ENCODE measurements around the gene RNF8. TPM values are rescaled to one million over a fixed set of nuclear protein-coding genes. Genes with fewer than 3 reads are reported as not detected.
"Not testable (repeated sequence)": the region's sequence is repeated elsewhere in the genome, so short reads cannot be mapped to it uniquely, and the experiment has no call there.

Gene RNF8, protein sequence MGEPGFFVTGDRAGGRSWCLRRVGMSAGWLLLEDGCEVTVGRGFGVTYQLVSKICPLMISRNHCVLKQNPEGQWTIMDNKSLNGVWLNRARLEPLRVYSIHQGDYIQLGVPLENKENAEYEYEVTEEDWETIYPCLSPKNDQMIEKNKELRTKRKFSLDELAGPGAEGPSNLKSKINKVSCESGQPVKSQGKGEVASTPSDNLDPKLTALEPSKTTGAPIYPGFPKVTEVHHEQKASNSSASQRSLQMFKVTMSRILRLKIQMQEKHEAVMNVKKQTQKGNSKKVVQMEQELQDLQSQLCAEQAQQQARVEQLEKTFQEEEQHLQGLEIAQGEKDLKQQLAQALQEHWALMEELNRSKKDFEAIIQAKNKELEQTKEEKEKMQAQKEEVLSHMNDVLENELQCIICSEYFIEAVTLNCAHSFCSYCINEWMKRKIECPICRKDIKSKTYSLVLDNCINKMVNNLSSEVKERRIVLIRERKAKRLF
- 25.6 TPM for polyA plus RNA-seq (2013)

DNA sequence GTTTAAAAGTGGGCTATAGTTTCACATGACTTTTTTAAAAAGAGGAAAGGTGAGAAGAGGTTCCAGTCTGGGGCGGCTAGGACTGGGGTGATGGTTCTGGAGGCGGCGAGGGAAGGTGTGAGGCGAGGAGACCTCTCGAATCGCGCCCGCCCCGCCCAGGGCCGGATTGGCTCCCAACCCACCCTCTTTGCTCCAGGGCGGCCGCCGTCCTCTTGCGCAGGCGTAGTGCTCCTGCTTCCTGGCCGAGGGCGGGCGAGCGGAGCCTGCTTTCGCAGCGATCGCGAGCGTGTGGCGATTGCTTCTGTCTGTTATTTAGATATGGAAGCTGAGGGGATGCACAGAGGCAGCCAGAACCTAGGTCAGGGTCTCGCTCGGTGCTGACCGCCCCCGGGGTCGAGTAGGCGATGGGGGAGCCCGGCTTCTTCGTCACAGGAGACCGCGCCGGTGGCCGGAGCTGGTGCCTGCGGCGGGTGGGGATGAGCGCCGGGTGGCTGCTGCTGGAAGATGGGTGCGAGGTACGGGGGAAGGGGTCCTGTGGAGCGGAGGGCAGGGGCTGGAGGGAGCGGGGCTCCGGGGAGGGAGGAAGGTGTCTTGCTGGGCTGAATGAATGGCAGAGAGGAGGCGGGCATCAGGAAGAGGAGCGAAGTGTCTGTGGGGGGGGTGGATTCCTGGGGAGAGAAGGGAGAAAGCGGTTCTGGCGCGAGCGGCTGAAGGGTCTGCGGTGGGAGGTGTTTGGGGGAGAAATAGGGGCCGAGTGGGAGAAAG is at the start of gene RNF8:
TSS of gene RNF8 (plus strand) at position 223 of the 765 bp plus-strand sequence. CDS start at position 405, 182 bp downstream.
- H3K27me3 ChIP-seq (replicated peaks in 2 of 5; ENCODE audit: control insufficient read depth in 4 of 5, insufficient read depth in 5 of 5, low read length in 4 of 5), result no peaks in the 10 kb centered on the region
- H3K4me3 ChIP-seq (ENCODE audit: control insufficient read depth in 1 of 7, extremely low read depth in 1 of 7, insufficient read depth in 4 of 7, low read depth in 2 of 7, low read length in 6 of 7), result peak within 1 kb of the TSS; percentile 91 to 98 (median 94)
- CTCF ChIA-PET, result no interaction called here
- DNase-seq, result peak; percentile 90 to 92 (median 90)
- POLR2A ChIA-PET, result no interaction called here
- no peaks in the 10 kb centered on the region for H3K36me3 ChIP-seq (ENCODE audit: control insufficient read depth in 4 of 4, insufficient read depth in 4 of 4, low read length in 3 of 4)
- no peaks in the 10 kb centered on the region for H3K9me3 ChIP-seq (ENCODE audit: control extremely low read depth in 1 of 5, control insufficient read depth in 4 of 5, insufficient read depth in 2 of 5, low read depth in 1 of 5, low read length in 4 of 5)
- WGBS (ENCODE audit: insufficient coverage), result 0% methylated on average over 23 of the region's 54 CpGs
- peaks cover 5 to 41% (median 19%) of the 10 kb centered on the region in 4 experiments for H3K4me1 ChIP-seq (ENCODE audit: control extremely low read depth in 1 of 4, control insufficient read depth in 4 of 4, insufficient read depth in 4 of 4, low read length in 3 of 4)
- peak within 1 kb of the TSS; percentile 58 to 87 for H3K27ac ChIP-seq (ENCODE audit: insufficient read depth in 1 of 2, low read depth in 1 of 2, low read length in 2 of 2, poor library complexity in 1 of 2, severe bottlenecking in 2 of 2)

DNA sequence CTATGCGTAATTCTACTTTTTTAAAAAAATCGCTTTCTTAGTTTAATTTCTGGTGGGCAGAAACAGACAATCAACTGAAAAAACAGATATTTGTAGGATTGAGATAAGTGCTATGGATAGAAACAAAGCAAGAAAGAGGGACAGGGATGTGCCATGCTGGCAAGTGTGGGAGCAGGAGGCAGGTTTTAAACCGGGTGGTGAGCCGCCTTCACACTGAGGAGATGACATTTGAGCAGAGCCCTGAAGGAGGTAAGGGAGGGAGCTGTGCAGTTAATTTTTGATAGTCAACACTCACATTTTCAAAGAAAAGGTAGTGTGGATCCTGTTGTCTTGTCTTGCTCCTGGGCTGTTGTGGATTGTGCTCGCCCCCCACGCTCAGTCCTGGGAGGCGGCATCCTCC is 49.0 kb upstream of the RNF8 start:
- Histone ChIP-seq H3K4me3 (ENCODE audit: control insufficient read depth in 1 of 7, extremely low read depth in 1 of 7, insufficient read depth in 4 of 7, low read depth in 2 of 7, low read length in 6 of 7) (no peak overlapping the region), H3K36me3 (ENCODE audit: control insufficient read depth in 4 of 4, insufficient read depth in 4 of 4, low read length in 3 of 4) (peaks cover 5 to 30% (median 23%) of the 10 kb centered on the region in 4 experiments), H3K4me1 (ENCODE audit: control extremely low read depth in 1 of 4, control insufficient read depth in 4 of 4, insufficient read depth in 4 of 4, low read length in 3 of 4) (peaks cover 0 to 14% (median 2%) of the 10 kb centered on the region in 4 experiments), H3K9me3 (ENCODE audit: control extremely low read depth in 1 of 5, control insufficient read depth in 4 of 5, insufficient read depth in 2 of 5, low read depth in 1 of 5, low read length in 4 of 5) (no peaks in the 10 kb centered on the region), H3K27me3 (replicated peaks in 2 of 5; ENCODE audit: control insufficient read depth in 4 of 5, insufficient read depth in 5 of 5, low read length in 4 of 5) (no peaks in the 10 kb centered on the region), H3K27ac (ENCODE audit: insufficient read depth in 1 of 2, low read depth in 1 of 2, low read length in 2 of 2, poor library complexity in 1 of 2, severe bottlenecking in 2 of 2) (no peak overlapping the region)
- CTCF ChIA-PET, result interaction anchor here (0.8 to 6.8 kb wide), 9 partner anchors 10 to 282 kb away, joined by 3 to 91 read pairs (median 5); no protein-coding TSS in a partner anchor
- 92% methylated on average over 7 of the region's 7 CpGs for WGBS (ENCODE audit: insufficient coverage)
- DNase-seq, result no peak
- POLR2A ChIA-PET, result interaction anchor here (1.3 kb wide), 1 partner anchor 10 kb away, joined by 3 read pairs; no protein-coding TSS in a partner anchor

DNA sequence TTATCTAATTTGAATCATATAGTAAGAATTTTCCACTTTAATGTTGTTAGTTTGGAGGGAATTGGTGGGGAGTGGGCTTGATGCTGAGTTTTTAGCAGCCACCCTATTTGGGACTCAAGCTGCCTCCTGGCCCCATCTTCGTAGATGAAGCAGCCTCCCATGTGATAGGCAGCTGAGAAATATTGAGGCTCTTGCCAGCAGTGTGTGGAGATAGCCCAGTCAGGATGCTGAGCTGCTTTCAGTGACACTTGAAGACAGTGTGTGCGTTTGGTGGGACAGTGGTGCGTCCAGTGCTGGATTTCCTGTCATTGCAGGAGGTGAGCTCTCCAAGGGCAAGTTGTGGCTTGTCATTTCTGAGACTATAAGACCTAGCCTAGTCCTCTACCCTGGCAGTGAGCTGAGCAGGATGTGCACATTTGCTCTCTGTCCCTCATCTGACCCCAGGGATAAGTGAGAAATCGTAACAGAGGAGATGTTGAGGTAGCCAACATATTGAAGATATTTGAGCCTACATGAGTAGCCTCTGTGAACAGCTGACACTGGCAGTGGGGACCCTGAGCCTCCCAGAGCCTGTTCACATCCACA is 47.9 kb upstream of the RNF8 start:
- H3K27ac ChIP-seq (ENCODE audit: insufficient read depth in 1 of 2, low read depth in 1 of 2, low read length in 2 of 2, poor library complexity in 1 of 2, severe bottlenecking in 2 of 2), result no peak overlapping the region
- H3K27me3 ChIP-seq (replicated peaks in 2 of 5; ENCODE audit: control insufficient read depth in 4 of 5, insufficient read depth in 5 of 5, low read length in 4 of 5), result no peaks in the 10 kb centered on the region
- POLR2A ChIA-PET, result no interaction called here
- peaks cover 5 to 30% (median 21%) of the 10 kb centered on the region in 4 experiments for H3K36me3 ChIP-seq (ENCODE audit: control insufficient read depth in 4 of 4, insufficient read depth in 4 of 4, low read length in 3 of 4)
- no peaks in the 10 kb centered on the region for H3K9me3 ChIP-seq (ENCODE audit: control extremely low read depth in 1 of 5, control insufficient read depth in 4 of 5, insufficient read depth in 2 of 5, low read depth in 1 of 5, low read length in 4 of 5)
- no peak for DNase-seq
- CTCF ChIA-PET, result interaction anchor here (1.0 to 6.8 kb wide), 6 partner anchors 9 to 26 kb away, joined by 3 to 91 read pairs (median 8); no protein-coding TSS in a partner anchor
- peaks cover 0 to 16% (median 2%) of the 10 kb centered on the region in 4 experiments for H3K4me1 ChIP-seq (ENCODE audit: control extremely low read depth in 1 of 4, control insufficient read depth in 4 of 4, insufficient read depth in 4 of 4, low read length in 3 of 4)
- WGBS (ENCODE audit: insufficient coverage), result 89% methylated on average over 4 of the region's 4 CpGs
- H3K4me3 ChIP-seq (ENCODE audit: control insufficient read depth in 1 of 7, extremely low read depth in 1 of 7, insufficient read depth in 4 of 7, low read depth in 2 of 7, low read length in 6 of 7), result no peak overlapping the region

DNA sequence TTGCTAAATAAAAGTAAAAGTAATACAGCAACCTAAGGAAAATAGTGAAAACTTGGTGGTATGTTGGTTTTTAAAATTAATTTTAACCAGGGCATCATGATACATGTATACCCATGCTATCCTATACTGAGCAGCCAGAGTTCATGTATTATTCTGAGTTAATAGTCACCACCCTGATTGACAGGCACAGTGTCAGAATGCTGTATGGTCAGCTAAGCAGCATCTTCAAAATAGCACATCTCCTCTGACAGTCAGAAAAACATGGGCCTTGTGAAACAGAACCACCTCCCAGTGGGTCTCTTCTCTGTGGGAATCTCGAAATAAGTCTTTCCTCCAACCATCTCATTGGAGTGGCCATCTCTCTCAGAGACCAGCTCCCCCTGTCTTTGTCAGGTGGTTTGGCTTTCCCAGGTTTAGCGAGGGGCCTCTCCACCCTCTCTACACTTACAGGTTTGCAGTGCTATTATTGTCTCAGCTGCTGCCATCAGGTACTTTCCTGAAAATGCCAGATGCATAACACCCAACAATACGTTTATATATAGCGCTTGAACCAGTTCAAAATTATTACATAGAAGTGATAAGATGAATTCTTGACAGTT is 47.1 kb upstream of the RNF8 start:
- Histone ChIP-seq H3K27ac (ENCODE audit: insufficient read depth in 1 of 2, low read depth in 1 of 2, low read length in 2 of 2, poor library complexity in 1 of 2, severe bottlenecking in 2 of 2) (no peak overlapping the region), H3K4me1 (ENCODE audit: control extremely low read depth in 1 of 4, control insufficient read depth in 4 of 4, insufficient read depth in 4 of 4, low read length in 3 of 4) (peaks cover 0 to 22% (median 6%) of the 10 kb centered on the region in 4 experiments), H3K9me3 (ENCODE audit: control extremely low read depth in 1 of 5, control insufficient read depth in 4 of 5, insufficient read depth in 2 of 5, low read depth in 1 of 5, low read length in 4 of 5) (no peaks in the 10 kb centered on the region), H3K36me3 (ENCODE audit: control insufficient read depth in 4 of 4, insufficient read depth in 4 of 4, low read length in 3 of 4) (peaks cover 5 to 27% (median 21%) of the 10 kb centered on the region in 4 experiments), H3K27me3 (replicated peaks in 2 of 5; ENCODE audit: control insufficient read depth in 4 of 5, insufficient read depth in 5 of 5, low read length in 4 of 5) (no peaks in the 10 kb centered on the region), H3K4me3 (ENCODE audit: control insufficient read depth in 1 of 7, extremely low read depth in 1 of 7, insufficient read depth in 4 of 7, low read depth in 2 of 7, low read length in 6 of 7) (no peak overlapping the region)
- CTCF ChIA-PET, result interaction anchor here (1.0 to 6.8 kb wide), 6 partner anchors 8 to 27 kb away, joined by 3 to 91 read pairs (median 8); no protein-coding TSS in a partner anchor
- POLR2A ChIA-PET, result no interaction called here
- WGBS (ENCODE audit: insufficient coverage), result 100% methylated on average over 2 of the region's 4 CpGs
- DNase-seq, result no peak

DNA sequence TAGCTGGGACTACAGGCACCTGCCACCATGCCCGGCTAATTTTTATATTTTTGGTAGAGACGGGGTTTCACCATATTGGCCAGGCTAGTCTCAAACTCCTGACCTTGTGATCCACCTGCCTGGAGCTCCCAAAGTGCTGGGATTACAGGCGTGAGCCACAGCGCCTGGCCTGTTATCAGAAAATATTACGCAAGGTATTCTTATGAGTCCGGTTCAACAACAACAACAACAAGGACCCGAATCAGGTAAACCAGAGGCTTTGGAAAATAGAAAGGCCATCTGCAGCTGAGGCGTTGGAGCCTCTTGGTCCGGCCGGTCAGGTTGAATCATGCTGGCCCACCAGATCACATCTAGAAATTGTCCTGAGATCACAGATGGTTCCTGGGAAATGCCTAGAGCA is 46.3 kb upstream of the RNF8 start:
- Histone ChIP-seq H3K36me3 (ENCODE audit: control insufficient read depth in 4 of 4, insufficient read depth in 4 of 4, low read length in 3 of 4) (peaks cover 5 to 23% (median 19%) of the 10 kb centered on the region in 4 experiments), H3K4me1 (ENCODE audit: control extremely low read depth in 1 of 4, control insufficient read depth in 4 of 4, insufficient read depth in 4 of 4, low read length in 3 of 4) (peaks cover 0 to 21% (median 7%) of the 10 kb centered on the region in 4 experiments)
- H3K9me3 ChIP-seq (ENCODE audit: control extremely low read depth in 1 of 5, control insufficient read depth in 4 of 5, insufficient read depth in 2 of 5, low read depth in 1 of 5, low read length in 4 of 5); POLR2A ChIA-PET; DNase-seq; H3K4me3 ChIP-seq (ENCODE audit: control insufficient read depth in 1 of 7, extremely low read depth in 1 of 7, insufficient read depth in 4 of 7, low read depth in 2 of 7, low read length in 6 of 7); H3K27ac ChIP-seq (ENCODE audit: insufficient read depth in 1 of 2, low read depth in 1 of 2, low read length in 2 of 2, poor library complexity in 1 of 2, severe bottlenecking in 2 of 2); H3K27me3 ChIP-seq (replicated peaks in 2 of 5; ENCODE audit: control insufficient read depth in 4 of 5, insufficient read depth in 5 of 5, low read length in 4 of 5): not testable (repeated sequence)
- CTCF ChIA-PET, result interaction anchor here (1.5 to 6.8 kb wide), 3 partner anchors 7 to 17 kb away, joined by 3 to 91 read pairs (median 10); no protein-coding TSS in a partner anchor
- 99% methylated on average over 10 of the region's 10 CpGs for WGBS (ENCODE audit: insufficient coverage)

DNA sequence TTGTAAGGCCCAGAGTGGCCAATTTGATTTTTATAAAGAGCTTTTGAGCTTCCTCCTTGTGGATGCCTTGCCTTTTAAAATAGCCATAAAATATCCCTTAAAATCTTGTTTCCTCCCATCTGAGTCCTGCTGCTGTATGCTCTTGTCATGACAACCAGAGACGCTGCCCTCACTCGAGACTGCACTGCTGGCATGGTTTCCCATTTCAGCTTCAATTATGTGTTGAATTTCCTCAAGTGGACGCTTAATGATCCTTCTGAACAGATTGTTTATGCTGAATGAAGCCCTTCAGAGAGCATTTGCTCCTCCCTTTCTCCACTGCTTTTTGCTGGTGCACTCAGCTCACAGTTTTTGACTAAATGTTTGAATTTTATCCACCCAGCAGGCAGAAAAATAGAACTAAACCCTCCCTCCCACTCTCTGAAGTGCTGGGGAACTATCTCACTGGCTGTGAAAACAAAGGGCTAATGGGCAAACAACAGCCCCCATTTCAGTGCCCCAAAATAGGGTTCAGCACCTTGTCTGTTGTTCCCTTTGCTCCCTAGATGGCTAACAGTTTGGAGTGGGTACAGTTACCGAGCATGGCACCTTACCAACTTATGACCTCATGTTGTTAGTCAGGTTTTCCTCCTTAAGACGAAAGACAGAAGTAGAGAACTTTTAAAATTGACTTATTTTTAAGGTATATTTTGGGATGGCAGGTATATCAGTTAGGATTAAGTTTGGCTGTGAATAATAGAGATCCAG is 45.5 kb upstream of the RNF8 start:
- Histone ChIP-seq H3K36me3 (ENCODE audit: control insufficient read depth in 4 of 4, insufficient read depth in 4 of 4, low read length in 3 of 4) (peaks cover 2 to 22% (median 17%) of the 10 kb centered on the region in 4 experiments), H3K4me3 (ENCODE audit: control insufficient read depth in 1 of 7, extremely low read depth in 1 of 7, insufficient read depth in 4 of 7, low read depth in 2 of 7, low read length in 6 of 7) (no peak overlapping the region), H3K9me3 (ENCODE audit: control extremely low read depth in 1 of 5, control insufficient read depth in 4 of 5, insufficient read depth in 2 of 5, low read depth in 1 of 5, low read length in 4 of 5) (no peaks in the 10 kb centered on the region), H3K27ac (ENCODE audit: insufficient read depth in 1 of 2, low read depth in 1 of 2, low read length in 2 of 2, poor library complexity in 1 of 2, severe bottlenecking in 2 of 2) (no peak overlapping the region), H3K4me1 (ENCODE audit: control extremely low read depth in 1 of 4, control insufficient read depth in 4 of 4, insufficient read depth in 4 of 4, low read length in 3 of 4) (peaks cover 0 to 13% (median 8%) of the 10 kb centered on the region in 4 experiments), H3K27me3 (replicated peaks in 2 of 5; ENCODE audit: control insufficient read depth in 4 of 5, insufficient read depth in 5 of 5, low read length in 4 of 5) (no peaks in the 10 kb centered on the region)
- ChIA-PET CTCF (interaction anchor here (0.9 to 1.5 kb wide), 2 partner anchors 8 to 16 kb away, joined by 3 read pairs; no protein-coding TSS in a partner anchor), POLR2A (no interaction called here)
- peak in 1 of 3 donors; percentile 12 for DNase-seq
- 92% methylated on average over 4 of the region's 5 CpGs for WGBS (ENCODE audit: insufficient coverage)
